Epithelial cell of esophagus (primary cell): ENCODE measurements around the gene DGKI.

Experiments used
- DNase-seq: peaks from one replicate; pipeline ENCODE4 v3.0.0; 2010; ENCODE audit warnings: low read depth
- H3K4me3 ChIP-seq: 2 replicates; pipeline ENCODE4 v1.5.1; 2011; ENCODE audit warnings: mild to moderate bottlenecking, low read length, control low read depth
- CTCF ChIP-seq: IDR thresholded peaks from 2 replicates; pipeline ENCODE4 v1.5.1; 2011; ENCODE audit warnings: low read depth, mild to moderate bottlenecking, low read length, control low read depth, inconsistent platforms; ENCODE audit not compliant: insufficient read depth; ENCODE audit errors: missing control alignments

Gene DGKI

GRCh38 chr7:137871170-137871915 lies 24.6 kb upstream of the DGKI start:
- no peak overlapping the region for H3K4me3 ChIP-seq
- DNase-seq: no peak
- no peak for TF ChIP-seq CTCF

GRCh38 chr7:137870684-137871083 lies 23.9 kb upstream of the DGKI start:
- TF ChIP-seq CTCF: no peak
- DNase-seq: no peak
- no peak overlapping the region for H3K4me3 ChIP-seq

GRCh38 chr7:137870078-137870477 lies 23.3 kb upstream of the DGKI start:
- no peak for DNase-seq
- no peak for TF ChIP-seq CTCF
- no peak overlapping the region for H3K4me3 ChIP-seq

- TF ChIP-seq CTCF: no peak
- no peak overlapping the region for H3K4me3 ChIP-seq
- no peak for DNase-seq
Measured at GRCh38 chr7:137869260-137869659, 22.5 kb upstream of the DGKI start.

- DNase-seq: no peak
- TF ChIP-seq CTCF: no peak
- H3K4me3 ChIP-seq: no peak overlapping the region
Measured at GRCh38 chr7:137867289-137867688, 20.5 kb upstream of the DGKI start.

GRCh38 chr7:137865764-137866163 lies 19.0 kb upstream of the DGKI start:
- H3K4me3 ChIP-seq: no peak overlapping the region
- no peak for DNase-seq
- TF ChIP-seq CTCF: no peak

- TF ChIP-seq CTCF: no peak
- DNase-seq: no peak
- no peak overlapping the region for H3K4me3 ChIP-seq
Measured at GRCh38 chr7:137862964-137863363, 16.2 kb upstream of the DGKI start.
